CD4-positive, alpha-beta T cell (primary cell): ENCODE results near the gene TRIM25. TPM values are rescaled to one million over a fixed set of nuclear protein-coding genes. Genes with fewer than 3 reads are reported as not detected.

Experiments used
- ATAC-seq: fragments of 200-7000 bp; cut with Tn5 transposase; one replicate; pipeline ENCODE4 v1.10.0; 2022; ENCODE audit warnings: mild to moderate bottlenecking; ENCODE audit not compliant: poor library complexity
- CTCF ChIA-PET: fragments of 350-600 bp; sonication (Branson Sonifier 250); formaldehyde crosslinking; loops from one replicate; lab custom pipeline; 2021; ENCODE audit warnings: antibody characterized with exemption, inconsistent platforms; lab: Charles Lee
- POLR2A ChIA-PET: fragments of 350-600 bp; sonication (Branson Sonifier 250); formaldehyde crosslinking; loops from one replicate; lab custom pipeline; 2021; ENCODE audit warnings: antibody characterized with exemption, inconsistent platforms; lab: Charles Lee
- DNase-seq, 14 experiments: peaks; one replicate each; pipeline ENCODE4 v3.0.0-alpha.2; 2013 to 2020; ENCODE audit warnings: mixed read lengths in 2 of 14
- H3K27ac ChIP-seq, 2 donors: one replicate each; pipeline versions ENCODE4 v1.5.1 to v1.7.0; 2013; ENCODE audit warnings: low read length in 2 of 2, low read depth in 1 of 2, mild to moderate bottlenecking in 1 of 2
- H3K27me3 ChIP-seq, 2 experiments: 1 replicate in 1 of 2; 2 replicates in 1 of 2; pipeline versions ENCODE4 v1.6.1 to v1.7.0; 2013; ENCODE audit warnings: low read length in 2 of 2, control low read depth in 1 of 2, mild to moderate bottlenecking in 1 of 2, moderate library complexity in 1 of 2; ENCODE audit not compliant: insufficient read depth in 2 of 2, control insufficient read depth in 1 of 2
- H3K36me3 ChIP-seq: one replicate; pipeline ENCODE4 v1.6.1; 2013; ENCODE audit warnings: low read length, control low read depth; ENCODE audit not compliant: insufficient read depth
- H3K4me1 ChIP-seq: one replicate; pipeline ENCODE4 v1.6.1; 2013; ENCODE audit warnings: low read length, control low read depth; ENCODE audit not compliant: insufficient read depth
- H3K4me3 ChIP-seq: one replicate; pipeline ENCODE4 v1.5.1; 2013; ENCODE audit warnings: mild to moderate bottlenecking, low read length, moderate library complexity
- H3K9me3 ChIP-seq, 2 experiments: 1 replicate in 1 of 2; 2 replicates in 1 of 2; pipeline versions ENCODE4 v1.6.1 to v1.7.0; 2013; ENCODE audit warnings: low read length in 2 of 2, mild to moderate bottlenecking in 2 of 2, control low read depth in 1 of 2, moderate library complexity in 1 of 2; ENCODE audit not compliant: control insufficient read depth in 1 of 2, insufficient read depth in 1 of 2
- H3K27ac Mint-ChIP-seq: one replicate; pipeline ENCODE4 v1.8.0; 2020; ENCODE audit warnings: mixed read lengths
- H3K27me3 Mint-ChIP-seq: one replicate; pipeline ENCODE4 v1.8.0; 2021; ENCODE audit warnings: mixed read lengths
- H3K36me3 Mint-ChIP-seq: one replicate; pipeline ENCODE4 v1.8.0; 2021; ENCODE audit warnings: low read depth, mixed read lengths
- H3K4me1 Mint-ChIP-seq: one replicate; pipeline ENCODE4 v1.8.0; 2021; ENCODE audit warnings: low read depth, mixed read lengths
- H3K4me3 Mint-ChIP-seq: one replicate; pipeline ENCODE4 v1.8.0; 2020; ENCODE audit warnings: mild to moderate bottlenecking, mixed read lengths
- H3K9me3 Mint-ChIP-seq: one replicate; pipeline ENCODE4 v1.8.0; 2020; ENCODE audit warnings: mixed read lengths
- CTCF ChIP-seq: fragments of 200-600 bp; IDR thresholded peaks from one replicate; pipeline ENCODE4 v1.8.0; 2022; ENCODE audit warnings: antibody characterized with exemption, mild to moderate bottlenecking
- intact Hi-C, 2 experiments: fragments of 100-400 bp; cut with DNase I in 1 of 2; cut with micrococcal nuclease in 1 of 2; formaldehyde crosslinking; loops; one replicate each; pipeline versions ENCODE4 v1.15.1 to v1.9.0; 2023 to 2025; cut with DNase I, micrococcal nuclease
- total RNA-seq, 174 experiments: library from RNA in 2 of 174; stranded (reverse) in 2 of 174; gene quantifications; one replicate each; pipeline ENCODE4 v1.2.3 and lab custom pipeline; 2021 to 2026

Gene TRIM25
- total RNA-seq, 2 experiments from 2014 or later: 31.7 to 33.2 TPM

- Mint-ChIP-seq H3K9me3 (peaks cover 2% of the 10 kb centered on the region), H3K27me3 (no peaks in the 10 kb centered on the region), H3K4me3 (no peak overlapping the region), H3K4me1 (no peaks in the 10 kb centered on the region), H3K27ac (no peak overlapping the region), H3K36me3 (peaks cover 22% of the 10 kb centered on the region)
- peaks cover 0 to 4% of the 10 kb centered on the region in 2 experiments for H3K9me3 ChIP-seq
- H3K4me3 ChIP-seq: no peak overlapping the region
- no peak for ATAC-seq
- POLR2A ChIA-PET: no interaction called here
- H3K36me3 ChIP-seq: peaks cover 2% of the 10 kb centered on the region
- H3K4me1 ChIP-seq: no peaks in the 10 kb centered on the region
- H3K27ac ChIP-seq: no peak overlapping the region
- no peak for DNase-seq
- no peaks in the 10 kb centered on the region for H3K27me3 ChIP-seq
- TF ChIP-seq CTCF: no peak
- CTCF ChIA-PET: no interaction called here
- intact Hi-C loops: no loop called here
Observed at GRCh38 chr17:56929362-56929969, 15.6 kb upstream of the TRIM25 start.

- CTCF ChIA-PET: no interaction called here
Observed at GRCh38 chr17:56928586-56928985, 14.7 kb upstream of the TRIM25 start.

GRCh38 chr17:56926704-56927103, 12.9 kb upstream of the TRIM25 start:
- Histone ChIP-seq H3K4me1 (no peaks in the 10 kb centered on the region), H3K4me3 (no peak overlapping the region), H3K27me3 (no peaks in the 10 kb centered on the region), H3K36me3 (no peaks in the 10 kb centered on the region), H3K9me3 (peaks cover 0 to 4% of the 10 kb centered on the region in 2 experiments), H3K27ac (no peak overlapping the region)
- no peaks in the 10 kb centered on the region for H3K4me1 Mint-ChIP-seq
- H3K36me3 Mint-ChIP-seq: peaks cover 14% of the 10 kb centered on the region
- TF ChIP-seq CTCF: no peak
- intact Hi-C loops: no loop called here
- no peak overlapping the region for H3K27ac Mint-ChIP-seq
- H3K4me3 Mint-ChIP-seq: no peak overlapping the region
- H3K27me3 Mint-ChIP-seq: no peaks in the 10 kb centered on the region
- peaks cover 2% of the 10 kb centered on the region for H3K9me3 Mint-ChIP-seq
- DNase-seq: no peak
- ATAC-seq: no peak
- CTCF ChIA-PET: no interaction called here
- POLR2A ChIA-PET: interaction anchor here (1.5 kb wide), 1 partner anchor 13 kb away, joined by 5 read pairs; the partner anchor contains the start of gene TRIM25

More at GRCh38 chr17:56928586-56928985, 14.7 kb upstream of the TRIM25 start:
- H3K27me3 ChIP-seq: no peaks in the 10 kb centered on the region
- no peak overlapping the region for H3K27ac ChIP-seq
- no peak overlapping the region for H3K4me3 ChIP-seq
- Mint-ChIP-seq H3K27ac (no peak overlapping the region), H3K4me3 (no peak overlapping the region), H3K4me1 (no peaks in the 10 kb centered on the region), H3K36me3 (peaks cover 14% of the 10 kb centered on the region), H3K9me3 (peaks cover 2% of the 10 kb centered on the region), H3K27me3 (no peaks in the 10 kb centered on the region)
- no peak for TF ChIP-seq CTCF
- no peaks in the 10 kb centered on the region for H3K36me3 ChIP-seq
- intact Hi-C loops: no loop called here
- H3K9me3 ChIP-seq: peaks cover 0 to 4% of the 10 kb centered on the region in 2 experiments
- ATAC-seq (no peak), DNase-seq (no peak)
- POLR2A ChIA-PET: no interaction called here
- no peaks in the 10 kb centered on the region for H3K4me1 ChIP-seq
